Measurements from ENCODE around the gene WWOX.

Gene WWOX

GRCh38 chr16:79062821-79063220, 963.4 kb downstream of the WWOX start:
- no peak for DNase-seq

GRCh38 chr16:79064256-79064972, 965.0 kb downstream of the WWOX start:
- no peak for DNase-seq

- DNase-seq: no peak
Observed at GRCh38 chr16:79066561-79066960, 967.1 kb downstream of the WWOX start.

GRCh38 chr16:79067600-79067999, 968.1 kb downstream of the WWOX start:
- DNase-seq: no peak

GRCh38 chr16:79069121-79069520, 969.7 kb downstream of the WWOX start:
- DNase-seq: no peak

- no peak for DNase-seq
Observed at GRCh38 chr16:79069633-79070032, 970.2 kb downstream of the WWOX start.

- DNase-seq: no peak
Observed at GRCh38 chr16:79071424-79071823, 972.0 kb downstream of the WWOX start.

GRCh38 chr16:79072517-79072916, 973.1 kb downstream of the WWOX start:
- no peak for DNase-seq

GRCh38 chr16:79073566-79073965, 974.1 kb downstream of the WWOX start:
- no peak for DNase-seq

GRCh38 chr16:79074541-79074940, 975.1 kb downstream of the WWOX start:
- DNase-seq: no peak

GRCh38 chr16:79074951-79075350, 975.5 kb downstream of the WWOX start:
- no peak for DNase-seq

- DNase-seq: no peak
Observed at GRCh38 chr16:79076047-79076767, 976.8 kb downstream of the WWOX start.

- no peak for DNase-seq
Observed at GRCh38 chr16:79077346-79077745, 977.9 kb downstream of the WWOX start.

GRCh38 chr16:79079656-79080420, 980.4 kb downstream of the WWOX start:
- no peak for DNase-seq

GRCh38 chr16:79081297-79082066, 982.0 kb downstream of the WWOX start:
- DNase-seq: no peak

- DNase-seq: no peak
Observed at GRCh38 chr16:79082970-79083369, 983.5 kb downstream of the WWOX start.

- DNase-seq: no peak
Observed at GRCh38 chr16:79083508-79084299, 984.2 kb downstream of the WWOX start.

- no peak for DNase-seq
Observed at GRCh38 chr16:79088971-79089370, 989.5 kb downstream of the WWOX start.

- peak; percentile 22 for DNase-seq
Observed at GRCh38 chr16:79089735-79090284, 990.4 kb downstream of the WWOX start.

GRCh38 chr16:79090966-79091365, 991.5 kb downstream of the WWOX start:
- no peak for DNase-seq

GRCh38 chr16:79092846-79093245, 993.4 kb downstream of the WWOX start:
- DNase-seq: no peak

- peak; percentile 49 for DNase-seq
Observed at GRCh38 chr16:79093554-79093967, 994.1 kb downstream of the WWOX start.

Measured in CD4-positive, alpha-beta T cell treated with Interferon gamma for 1 hour (primary cell).